Measurements from ENCODE around the gene ZBTB48. TPM values are rescaled to one million over a fixed set of nuclear protein-coding genes. Genes with fewer than 3 reads are reported as not detected.

The ZBTB48 gene
- total RNA-seq, 1 donor = 60.9 TPM

DNA sequence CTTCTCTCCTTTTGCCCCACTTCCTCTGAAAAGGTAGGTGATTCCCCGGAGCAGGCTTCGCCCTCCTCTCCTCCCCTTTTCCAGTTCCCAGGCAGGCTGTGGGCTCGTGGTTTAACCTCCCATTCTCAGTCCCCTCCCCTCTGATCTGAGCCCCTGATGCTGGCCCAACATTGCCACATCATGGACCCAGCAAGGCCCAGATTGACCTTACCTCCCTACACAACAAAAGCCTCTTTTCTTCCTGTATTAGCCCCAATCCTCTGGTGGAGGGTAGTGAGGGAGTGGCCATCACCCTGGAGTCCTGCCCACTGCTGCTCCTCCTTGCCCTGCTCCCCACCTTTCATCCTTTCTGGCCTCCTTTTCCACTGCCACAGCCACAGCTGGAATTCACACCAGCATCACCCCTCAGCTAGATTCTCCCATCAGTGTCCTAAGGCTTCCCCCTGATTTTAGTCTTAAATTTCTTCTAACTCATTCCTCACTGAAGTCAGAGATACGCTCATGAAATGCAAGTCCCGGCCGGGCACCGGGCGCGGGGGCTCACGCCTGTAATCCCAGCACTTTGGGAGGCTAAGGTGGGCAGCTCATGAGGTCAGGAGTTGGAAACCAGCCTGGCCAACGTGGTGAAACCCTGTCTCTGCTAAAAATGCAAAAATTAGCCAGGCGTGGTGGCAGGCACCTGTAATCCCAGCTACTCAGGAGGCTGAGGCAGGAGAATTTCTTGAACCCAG lies 7.0 kb upstream of the ZBTB48 start:
- DNase-seq (ENCODE audit: low read depth in 2 of 3, low spot score in 2 of 3) = no peak

DNA sequence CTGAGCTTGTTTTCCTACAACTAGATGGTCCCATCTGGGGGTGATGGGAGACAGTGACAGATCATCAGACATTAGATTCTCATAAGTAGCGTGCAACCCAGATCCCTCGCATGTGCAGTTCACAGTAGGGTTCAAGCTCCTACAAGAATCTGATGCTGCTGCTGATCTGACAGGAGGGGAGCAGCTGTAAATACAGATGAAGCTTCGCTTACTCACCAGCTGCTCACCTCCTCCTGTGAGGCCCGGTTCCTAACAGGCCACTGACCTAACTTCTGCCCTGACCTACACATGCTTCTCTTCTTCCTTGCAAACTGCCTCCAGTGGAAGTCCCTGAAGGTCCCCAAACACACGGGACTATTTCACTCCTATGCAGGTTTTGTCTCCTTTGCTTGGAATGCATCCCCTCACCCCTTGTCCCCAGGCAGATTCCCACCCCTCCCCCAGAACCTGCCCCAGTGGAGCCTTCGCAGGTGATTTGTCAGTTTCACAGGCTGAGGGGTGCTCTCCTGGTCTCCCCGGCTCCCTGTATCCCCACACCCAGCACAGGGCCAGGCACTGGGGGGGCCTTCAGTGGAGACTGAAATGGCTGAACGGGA lies 5.7 kb upstream of the ZBTB48 start:
- DNase-seq (ENCODE audit: low read depth in 2 of 3, low spot score in 2 of 3) = no peak

DNA sequence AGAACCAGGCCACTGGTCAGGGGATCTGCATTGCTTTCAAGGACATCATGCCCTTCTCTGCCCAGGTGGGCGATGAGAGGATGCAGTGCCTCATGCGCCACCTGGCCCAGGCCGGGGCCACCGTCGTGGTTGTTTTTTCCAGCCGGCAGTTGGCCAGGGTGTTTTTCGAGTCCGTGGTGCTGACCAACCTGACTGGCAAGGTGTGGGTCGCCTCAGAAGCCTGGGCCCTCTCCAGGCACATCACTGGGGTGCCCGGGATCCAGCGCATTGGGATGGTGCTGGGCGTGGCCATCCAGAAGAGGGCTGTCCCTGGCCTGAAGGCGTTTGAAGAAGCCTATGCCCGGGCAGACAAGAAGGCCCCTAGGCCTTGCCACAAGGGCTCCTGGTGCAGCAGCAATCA lies 5.0 kb upstream of the ZBTB48 start:
- DNase-seq (ENCODE audit: low read depth in 2 of 3, low spot score in 2 of 3) = no peak

DNA sequence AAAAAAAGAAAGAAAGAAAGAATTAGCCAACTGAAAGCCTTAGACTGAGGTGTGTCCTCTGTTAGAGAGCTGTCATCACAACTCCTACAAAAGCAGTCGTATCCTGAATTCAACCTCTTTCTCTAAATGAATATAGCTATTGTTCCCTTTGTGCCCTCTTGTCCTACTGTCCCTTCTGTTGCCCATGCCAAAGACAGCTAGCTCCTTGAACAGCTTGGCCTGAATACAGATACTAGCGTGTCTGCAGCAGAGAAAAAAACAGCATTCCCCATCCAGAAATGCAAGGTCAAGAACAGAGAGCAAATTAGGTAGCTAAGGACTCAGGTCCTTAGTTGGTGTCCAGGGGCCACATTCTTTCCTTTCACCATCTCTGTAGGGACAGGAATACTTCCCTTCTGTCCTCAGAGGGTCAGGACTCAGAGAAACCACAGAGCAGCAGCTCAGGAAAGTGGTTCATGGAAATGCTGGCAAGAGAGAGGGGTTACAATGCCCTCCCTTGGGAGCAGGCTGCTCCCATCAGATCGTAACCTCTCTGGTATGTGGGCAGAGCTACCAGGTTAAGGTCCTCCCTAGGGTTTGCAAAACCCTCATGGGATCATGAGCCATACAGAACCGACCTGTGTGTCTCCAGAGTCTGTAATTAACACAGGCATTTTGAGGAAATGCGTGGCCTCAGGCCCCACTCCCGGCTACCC lies 1.8 kb upstream of the ZBTB48 start:
- DNase-seq (ENCODE audit: low read depth in 2 of 3, low spot score in 2 of 3) = no peak

DNA sequence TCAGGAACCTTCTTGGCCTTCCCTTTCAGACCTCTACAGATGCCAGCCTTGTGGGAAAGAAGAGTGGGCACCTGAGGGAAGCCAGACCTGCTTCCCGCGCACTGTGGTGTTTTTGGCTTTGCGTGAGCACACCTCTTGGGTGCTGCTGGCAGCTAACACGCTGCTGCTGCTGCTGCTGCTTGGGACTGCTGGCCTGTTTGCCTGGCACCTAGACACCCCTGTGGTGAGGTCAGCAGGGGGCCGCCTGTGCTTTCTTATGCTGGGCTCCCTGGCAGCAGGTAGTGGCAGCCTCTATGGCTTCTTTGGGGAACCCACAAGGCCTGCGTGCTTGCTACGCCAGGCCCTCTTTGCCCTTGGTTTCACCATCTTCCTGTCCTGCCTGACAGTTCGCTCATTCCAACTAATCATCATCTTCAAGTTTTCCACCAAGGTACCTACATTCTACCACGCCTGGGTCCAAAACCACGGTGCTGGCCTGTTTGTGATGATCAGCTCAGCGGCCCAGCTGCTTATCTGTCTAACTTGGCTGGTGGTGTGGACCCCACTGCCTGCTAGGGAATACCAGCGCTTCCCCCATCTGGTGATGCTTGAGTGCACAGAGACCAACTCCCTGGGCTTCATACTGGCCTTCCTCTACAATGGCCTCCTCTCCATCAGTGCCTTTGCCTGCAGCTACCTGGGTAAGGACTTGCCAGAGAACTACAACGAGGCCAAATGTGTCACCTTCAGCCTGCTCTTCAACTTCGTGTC lies 995 bp upstream of the ZBTB48 start:
- no peak for DNase-seq (ENCODE audit: low read depth in 2 of 3, low spot score in 2 of 3)

DNA sequence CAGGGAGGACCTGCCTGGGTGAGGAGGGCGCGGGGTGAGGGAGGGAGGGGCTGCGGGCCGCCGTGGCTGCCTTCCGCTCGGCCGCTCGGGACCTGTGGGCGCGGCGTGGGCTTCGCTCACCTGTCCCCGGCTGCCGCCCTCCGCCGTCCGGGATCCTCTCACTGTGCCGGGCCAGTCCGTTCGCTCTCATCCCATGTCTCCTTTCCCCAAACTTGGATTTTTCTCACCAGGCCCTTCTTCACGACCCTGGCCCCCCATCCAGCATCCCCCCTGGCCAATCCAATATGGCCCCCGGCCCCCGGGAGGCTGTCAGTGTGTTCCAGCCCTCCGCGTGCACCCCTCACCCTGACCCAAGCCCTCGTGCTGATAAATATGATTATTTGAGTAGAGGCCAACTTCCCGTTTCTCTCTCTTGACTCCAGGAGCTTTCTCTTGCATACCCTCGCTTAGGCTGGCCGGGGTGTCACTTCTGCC lies 362 bp downstream of the ZBTB48 start:
- DNase-seq (ENCODE audit: low read depth in 2 of 3, low spot score in 2 of 3) = peak in 2 of 3 donors; percentile 40 to 66

DNA sequence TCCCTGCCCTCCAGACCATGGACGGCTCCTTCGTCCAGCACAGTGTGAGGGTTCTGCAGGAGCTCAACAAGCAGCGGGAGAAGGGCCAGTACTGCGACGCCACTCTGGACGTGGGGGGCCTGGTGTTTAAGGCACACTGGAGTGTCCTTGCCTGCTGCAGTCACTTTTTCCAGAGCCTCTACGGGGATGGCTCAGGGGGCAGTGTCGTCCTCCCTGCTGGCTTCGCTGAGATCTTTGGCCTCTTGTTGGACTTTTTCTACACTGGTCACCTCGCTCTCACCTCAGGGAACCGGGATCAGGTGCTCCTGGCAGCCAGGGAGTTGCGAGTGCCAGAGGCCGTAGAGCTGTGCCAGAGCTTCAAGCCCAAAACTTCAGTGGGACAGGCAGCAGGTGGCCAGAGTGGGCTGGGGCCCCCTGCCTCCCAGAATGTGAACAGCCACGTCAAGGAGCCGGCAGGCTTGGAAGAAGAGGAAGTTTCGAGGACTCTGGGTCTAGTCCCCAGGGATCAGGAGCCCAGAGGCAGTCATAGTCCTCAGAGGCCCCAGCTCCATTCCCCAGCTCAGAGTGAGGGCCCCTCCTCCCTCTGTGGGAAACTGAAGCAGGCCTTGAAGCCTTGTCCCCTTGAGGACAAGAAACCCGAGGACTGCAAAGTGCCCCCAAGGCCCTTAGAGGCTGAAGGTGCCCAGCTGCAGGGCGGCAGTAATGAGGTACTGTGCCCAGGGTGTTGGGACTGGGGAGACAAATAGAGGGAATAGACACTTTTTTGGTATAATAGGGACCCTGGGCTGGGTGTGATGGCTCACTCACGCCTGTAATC lies 1.0 kb downstream of the ZBTB48 start:
- peak in 2 of 3 donors; percentile 38 to 40 for DNase-seq (ENCODE audit: low read depth in 2 of 3, low spot score in 2 of 3)

DNA sequence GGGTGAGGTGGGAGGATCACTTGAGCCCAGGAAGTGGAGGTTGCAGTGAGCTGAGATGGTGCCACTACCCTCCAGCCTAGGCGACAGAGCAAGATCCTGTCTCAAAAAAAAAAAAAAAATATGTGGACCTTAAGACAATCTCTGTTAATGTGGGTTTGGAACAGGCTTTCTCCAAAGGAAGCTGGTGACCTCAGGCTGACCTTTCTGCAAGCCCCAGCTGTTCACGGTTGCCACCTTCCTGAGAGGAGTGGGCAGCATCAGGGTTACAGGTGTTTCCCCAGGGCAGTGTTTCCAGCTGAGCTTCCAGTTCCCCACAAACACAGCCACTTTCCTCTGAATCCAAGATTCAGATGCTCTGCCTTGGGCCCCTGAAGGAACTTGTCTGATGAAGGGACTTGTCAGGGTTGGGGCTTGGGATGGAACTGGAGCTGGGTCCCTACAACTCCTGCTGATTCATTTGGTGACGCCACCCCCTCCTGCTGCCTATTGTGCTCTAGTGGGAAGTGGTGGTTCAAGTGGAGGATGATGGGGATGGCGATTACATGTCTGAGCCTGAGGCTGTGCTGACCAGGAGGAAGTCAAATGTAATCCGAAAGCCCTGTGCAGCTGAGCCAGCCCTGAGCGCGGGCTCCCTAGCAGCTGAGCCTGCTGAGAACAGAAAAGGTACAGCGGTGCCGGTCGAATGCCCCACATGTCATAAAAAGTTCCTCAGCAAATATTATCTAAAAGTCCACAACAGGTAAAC lies 1.9 kb downstream of the ZBTB48 start:
- DNase-seq (ENCODE audit: low read depth in 2 of 3, low spot score in 2 of 3) = peak in 1 of 3 donors; percentile 27

DNA sequence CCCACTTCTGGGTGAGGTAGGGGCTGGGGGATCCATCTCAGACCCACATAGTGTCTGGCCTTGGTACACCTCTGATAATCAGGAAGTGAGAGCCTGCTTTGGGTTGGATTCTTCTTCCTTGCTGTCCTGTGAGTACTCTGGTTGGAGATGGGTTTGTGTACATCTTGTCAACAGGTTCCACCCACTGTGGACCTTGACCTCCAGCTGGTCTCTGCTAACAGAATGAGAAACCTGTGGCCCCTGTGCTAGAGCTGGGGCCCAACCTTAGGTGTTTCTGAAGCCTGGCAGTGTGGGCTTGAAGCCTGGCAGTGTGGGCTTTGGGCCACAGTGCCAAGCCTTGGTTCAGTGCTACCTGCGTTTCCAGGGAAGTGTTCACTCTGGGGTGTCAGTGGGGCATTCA lies 2.6 kb downstream of the ZBTB48 start:
- no peak for DNase-seq (ENCODE audit: low read depth in 2 of 3, low spot score in 2 of 3)

DNA sequence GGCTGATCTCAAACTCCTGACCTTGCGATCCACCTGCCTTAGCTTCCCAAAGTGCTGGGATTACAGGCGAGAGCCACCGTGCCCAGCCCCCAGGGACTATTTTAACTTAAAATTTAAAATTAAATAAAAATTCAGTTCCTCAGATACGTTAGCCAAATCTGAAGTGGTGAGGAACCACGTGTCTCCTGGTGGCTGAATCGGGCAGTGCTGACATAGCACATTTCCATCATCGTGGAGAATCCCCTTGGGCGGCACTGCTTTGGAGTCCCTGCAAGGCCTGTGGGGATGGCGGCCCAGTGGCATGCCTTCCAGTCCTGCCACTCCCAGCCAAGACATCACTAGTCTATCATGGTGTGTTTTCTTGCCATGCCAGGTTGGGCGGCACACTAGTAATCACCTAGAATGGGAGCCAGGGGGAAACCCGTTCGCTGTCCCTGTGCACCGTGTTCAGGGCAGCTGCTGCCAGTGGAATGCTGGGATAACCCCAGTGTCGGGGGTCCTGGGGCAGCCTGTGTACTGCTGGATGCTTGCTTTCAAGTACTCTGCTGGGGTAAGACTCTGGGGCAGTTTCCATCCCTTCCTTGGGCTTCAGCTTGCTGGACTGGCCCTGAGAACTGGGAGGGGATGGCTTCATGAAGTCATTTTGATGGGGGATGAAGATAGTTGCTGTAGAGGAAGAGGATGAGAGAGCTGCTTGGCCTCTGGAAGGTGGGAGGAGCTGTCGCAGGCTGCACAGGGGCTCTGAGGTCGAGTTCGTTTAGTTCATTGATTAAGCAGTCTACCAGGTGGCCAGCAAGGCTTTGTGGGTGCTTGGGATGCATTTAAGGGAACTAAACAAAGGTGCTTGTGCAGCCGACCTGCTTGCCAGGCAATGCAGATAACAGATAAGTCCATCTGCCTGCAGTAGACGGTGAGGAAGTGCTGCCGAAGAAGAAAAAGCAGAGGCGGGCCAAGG lies 4.6 kb downstream of the ZBTB48 start:
- DNase-seq (ENCODE audit: low read depth in 2 of 3, low spot score in 2 of 3) = peak in 1 of 3 donors; percentile 22

DNA sequence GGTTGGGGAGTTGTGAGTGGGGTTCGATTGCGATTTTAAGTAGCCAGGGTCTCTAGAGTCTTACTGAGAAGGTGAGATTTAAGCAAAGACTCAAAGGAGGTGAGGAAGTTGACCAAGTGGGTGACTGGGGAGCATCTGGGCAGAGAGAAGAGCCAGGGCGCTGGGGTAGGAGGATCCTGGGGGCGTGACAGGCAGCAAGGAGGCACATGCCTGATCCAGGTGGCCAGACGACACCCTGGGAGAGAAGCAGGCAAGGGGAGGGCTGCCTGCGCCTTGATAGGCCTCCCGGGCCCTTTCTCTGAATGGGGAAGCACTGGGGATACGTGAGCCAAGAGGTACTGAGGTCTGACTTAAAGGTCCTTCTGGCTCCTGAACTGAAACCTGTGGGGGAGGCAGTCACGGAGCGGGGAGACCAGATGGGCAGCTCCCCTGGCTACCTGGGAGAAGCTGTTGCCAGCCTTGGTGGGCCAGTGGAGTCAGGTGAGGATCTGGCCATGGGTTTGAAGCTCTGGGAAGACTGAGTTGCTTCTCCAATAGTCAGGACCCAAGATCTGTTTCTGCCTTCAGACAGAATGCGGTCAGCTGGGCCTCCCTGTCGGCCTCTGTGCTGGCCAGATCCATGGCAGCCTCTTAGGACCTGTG lies 5.4 kb downstream of the ZBTB48 start:
- DNase-seq (ENCODE audit: low read depth in 2 of 3, low spot score in 2 of 3) = no peak

DNA sequence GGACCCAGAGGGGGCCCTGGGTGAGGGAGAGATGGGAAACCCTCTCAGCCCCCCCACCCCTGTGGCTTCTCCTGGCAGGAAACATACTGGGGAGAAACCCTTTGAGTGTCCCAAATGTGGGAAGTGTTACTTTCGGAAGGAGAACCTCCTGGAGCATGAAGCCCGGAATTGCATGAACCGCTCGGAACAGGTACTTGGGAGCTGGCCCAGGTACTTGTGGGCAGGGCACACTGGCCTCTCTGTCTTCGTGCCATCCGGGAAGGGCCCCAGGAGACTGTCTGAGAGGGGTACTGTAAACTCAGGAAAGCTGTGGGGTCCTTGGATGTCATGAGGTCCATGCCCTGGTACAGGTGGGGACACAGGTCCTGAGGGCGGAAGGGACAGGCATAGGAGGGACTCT lies 6.0 kb downstream of the ZBTB48 start:
- DNase-seq (ENCODE audit: low read depth in 2 of 3, low spot score in 2 of 3) = no peak

DNA sequence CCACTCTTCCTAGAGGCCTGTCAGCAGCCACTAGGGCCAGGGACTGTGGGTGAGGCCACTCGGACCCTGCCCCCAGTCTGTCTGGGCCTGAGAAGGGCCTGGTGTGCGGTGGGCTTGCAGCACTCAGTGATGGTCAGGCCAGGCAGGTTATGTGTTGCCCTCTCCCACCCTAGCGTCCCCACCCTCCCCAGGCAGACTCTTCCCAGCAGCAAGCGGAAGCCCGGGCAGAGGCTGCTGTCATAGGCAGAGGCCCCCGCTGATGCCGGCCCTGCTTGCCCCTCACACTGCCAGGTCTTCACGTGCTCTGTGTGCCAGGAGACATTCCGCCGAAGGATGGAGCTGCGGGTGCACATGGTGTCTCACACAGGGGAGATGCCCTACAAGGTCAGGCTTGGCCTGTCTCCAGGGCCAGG lies 6.6 kb downstream of the ZBTB48 start:
- DNase-seq (ENCODE audit: low read depth in 2 of 3, low spot score in 2 of 3) = no peak

DNA sequence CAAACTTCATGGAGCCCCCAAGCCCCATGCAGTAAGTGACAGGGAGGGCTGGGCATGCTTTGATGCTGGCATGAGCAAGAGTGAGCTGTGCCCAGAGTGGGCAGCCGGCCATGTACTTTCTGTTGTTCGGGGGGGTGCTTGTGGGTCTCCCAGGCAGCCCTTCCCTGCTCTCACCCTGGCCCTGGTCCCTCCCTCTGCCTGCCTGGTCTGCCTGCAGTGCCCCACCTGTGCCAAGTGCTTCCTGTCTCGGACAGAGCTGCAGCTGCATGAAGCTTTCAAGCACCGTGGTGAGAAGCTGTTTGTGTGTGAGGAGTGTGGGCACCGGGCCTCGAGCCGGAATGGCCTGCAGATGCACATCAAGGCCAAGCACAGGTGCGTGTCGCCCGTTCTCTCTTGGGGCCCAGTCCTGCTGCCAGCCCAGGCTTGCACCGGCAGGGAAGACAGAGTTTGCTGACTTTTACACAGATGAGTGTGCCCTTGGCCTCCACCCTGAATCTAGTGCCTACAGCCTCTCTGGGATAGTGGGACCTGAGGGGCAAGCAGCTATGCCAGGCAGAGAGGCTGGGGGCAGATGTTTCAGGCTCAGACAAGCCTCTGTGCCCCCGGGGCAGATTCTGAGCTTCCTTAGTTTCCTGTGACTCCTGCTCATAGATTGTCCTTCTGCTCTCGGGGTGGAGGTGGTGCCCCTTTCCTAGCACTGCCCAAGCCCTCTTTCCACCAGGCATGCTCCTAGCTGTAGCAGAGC lies 7.6 kb downstream of the ZBTB48 start:
- peak in 1 of 3 donors; percentile 15 for DNase-seq (ENCODE audit: low read depth in 2 of 3, low spot score in 2 of 3)

DNA sequence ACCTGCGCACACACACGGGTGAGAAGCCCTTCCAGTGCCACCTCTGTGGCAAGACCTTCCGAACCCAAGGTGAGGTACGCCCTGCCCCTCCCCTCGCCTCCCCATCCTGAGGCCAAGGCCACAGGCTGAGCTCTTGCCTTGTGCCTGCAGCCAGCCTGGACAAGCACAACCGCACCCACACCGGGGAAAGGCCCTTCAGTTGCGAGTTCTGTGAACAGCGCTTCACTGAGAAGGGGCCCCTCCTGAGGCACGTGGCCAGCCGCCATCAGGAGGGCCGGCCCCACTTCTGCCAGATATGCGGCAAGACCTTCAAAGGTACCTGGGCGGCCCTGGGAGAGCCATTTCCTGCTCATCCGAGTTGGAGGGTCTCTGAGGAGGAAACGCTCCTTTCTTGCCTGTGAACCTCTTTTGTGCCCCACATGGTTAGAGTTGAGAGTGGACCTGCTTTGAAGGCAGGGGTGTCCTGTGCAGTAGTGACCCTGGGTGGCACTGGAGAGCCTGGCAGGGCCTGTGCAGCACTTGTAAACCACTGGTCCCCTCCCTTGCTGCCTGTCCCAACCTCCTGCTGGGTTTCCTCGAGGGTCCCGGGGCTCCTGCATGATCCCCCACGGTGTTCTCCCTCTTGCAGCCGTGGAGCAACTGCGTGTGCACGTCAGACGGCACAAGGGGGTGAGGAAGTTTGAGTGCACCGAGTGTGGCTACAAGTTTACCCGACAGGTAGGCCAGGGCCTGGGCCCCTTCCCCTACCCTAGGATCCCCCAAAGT lies 8.5 kb downstream of the ZBTB48 start:
- DNase-seq (ENCODE audit: low read depth in 2 of 3, low spot score in 2 of 3) = peak in 1 of 3 donors; percentile 19

DNA sequence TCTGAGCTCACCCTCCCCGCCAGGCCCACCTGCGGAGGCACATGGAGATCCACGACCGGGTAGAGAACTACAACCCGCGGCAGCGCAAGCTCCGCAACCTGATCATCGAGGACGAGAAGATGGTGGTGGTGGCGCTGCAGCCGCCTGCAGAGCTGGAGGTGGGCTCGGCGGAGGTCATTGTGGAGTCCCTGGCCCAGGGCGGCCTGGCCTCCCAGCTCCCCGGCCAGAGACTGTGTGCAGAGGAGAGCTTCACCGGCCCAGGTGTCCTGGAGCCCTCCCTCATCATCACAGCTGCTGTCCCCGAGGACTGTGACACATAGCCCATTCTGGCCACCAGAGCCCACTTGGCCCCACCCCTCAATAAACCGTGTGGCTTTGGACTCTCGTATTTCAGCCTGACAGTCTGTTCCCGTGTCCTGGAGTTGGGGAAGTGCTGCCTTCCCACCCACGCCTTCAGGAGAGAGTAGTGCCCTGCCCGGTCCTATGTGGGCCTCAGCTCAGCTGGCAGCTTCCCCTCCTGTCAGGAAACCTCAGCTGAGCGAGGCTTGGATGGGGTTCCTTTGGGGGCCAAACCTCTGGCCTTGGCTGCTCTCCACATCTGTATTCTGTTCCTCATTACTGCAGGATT lies 9.2 kb downstream of the ZBTB48 start:
- no peak for DNase-seq (ENCODE audit: low read depth in 2 of 3, low spot score in 2 of 3)
